HepG2 (cell line): Measurements from ENCODE around the gene HSPA1B. TPM values are rescaled to one million over a fixed set of nuclear protein-coding genes. Genes with fewer than 3 reads are reported as not detected.

ENCODE experiments used
- GFI1 ChIP-seq: sonication (generic); formaldehyde crosslinking; IDR thresholded peaks from 2 replicates; pipeline ENCODE4 v1.5.0; 2020; ENCODE audit warnings: missing genetic modification reagents, mild to moderate bottlenecking, borderline replicate concordance
- KDM5B ChIP-seq: sonication (generic); formaldehyde crosslinking; IDR thresholded peaks from 2 replicates; pipeline ENCODE4 v1.4.0; 2020; ENCODE audit warnings: missing genetic modification reagents, mild to moderate bottlenecking, borderline replicate concordance
- MBNL3 ChIP-seq: fragments of 250-450 bp; sonication (Bioruptor Pico); conservative IDR thresholded peaks from 2 replicates; pipeline ENCODE4 v1.8.0; 2022; ENCODE audit warnings: mild to moderate bottlenecking, inconsistent platforms
- NR3C1 ChIP-seq: sonication (generic); formaldehyde crosslinking; IDR thresholded peaks from 2 replicates; pipeline ENCODE4 v1.4.0; 2020; ENCODE audit warnings: missing genetic modification reagents
- POLR2AphosphoS2 ChIP-seq: IDR thresholded peaks from 2 replicates; pipeline ENCODE4 v1.6.1; 2011; ENCODE audit warnings: low read depth, low read length, improper control_type of control experiment
- PTBP1 ChIP-seq: fragments of 200-400 bp; formaldehyde crosslinking; IDR thresholded peaks from 2 replicates; pipeline ENCODE4 v1.6.1; 2018; ENCODE audit warnings: low read length, low read depth; ENCODE audit not compliant: poor library complexity, severe bottlenecking
- RBM39 ChIP-seq: fragments of 200-400 bp; formaldehyde crosslinking; IDR thresholded peaks from one replicate; pipeline ENCODE4 v1.6.1; 2018; ENCODE audit warnings: antibody characterized with exemption, mild to moderate bottlenecking, low read depth, low read length; ENCODE audit not compliant: poor library complexity, severe bottlenecking
- SP2 ChIP-seq: sonication (generic); formaldehyde crosslinking; IDR thresholded peaks from 2 replicates; pipeline ENCODE4 v1.5.1; 2020; ENCODE audit warnings: mild to moderate bottlenecking, missing genetic modification reagents
- TBX2 ChIP-seq: sonication (generic); formaldehyde crosslinking; IDR thresholded peaks from 2 replicates; pipeline ENCODE4 v1.5.0; 2020; ENCODE audit warnings: missing genetic modification reagents, mild to moderate bottlenecking, borderline replicate concordance
- XRCC5 ChIP-seq: fragments of 200-400 bp; formaldehyde crosslinking; optimal IDR thresholded peaks from 2 replicates; pipeline ENCODE3; 2017; ENCODE audit warnings: mild to moderate bottlenecking, low read length
- ZHX1 ChIP-seq: sonication (generic); formaldehyde crosslinking; IDR thresholded peaks from 2 replicates; pipeline ENCODE4 v1.8.1; 2022; ENCODE audit warnings: low read depth, mild to moderate bottlenecking, missing genetic modification reagents
- ZNF597 ChIP-seq: sonication (generic); formaldehyde crosslinking; IDR thresholded peaks from 2 replicates; pipeline ENCODE4 v1.5.0; 2020; ENCODE audit warnings: missing genetic modification reagents
- ZNF678 ChIP-seq: sonication (generic); formaldehyde crosslinking; IDR thresholded peaks from 2 replicates; pipeline ENCODE4 v1.4.0; 2020; ENCODE audit warnings: mild to moderate bottlenecking, missing genetic modification reagents
- polyA plus RNA-seq, 8 experiments: library from polyadenylated mRNA; depleted of rRNA in 3 of 8; stranded (reverse) in 7 of 8; unstranded in 1 of 8; fragments of >200 nt; fragmentation: Illumina TruSeq in 4 of 8; extraction: Trizol in 4 of 8; gene quantifications; 2 replicates each; pipeline versions ENCODE4 v1.2.1 to v1.2.3, GENCODE V29; 2011 to 2016; ENCODE audit warnings: low read depth in 4 of 8, missing spikeins in 1 of 8, mixed read lengths in 1 of 8; ENCODE audit not compliant: insufficient read depth in 1 of 8
- total RNA-seq, 5 experiments: library from RNA; depleted of rRNA; stranded (reverse); fragments of >200 nt; fragmentation: Illumina TruSeq; extraction: Trizol; gene quantifications; 2 replicates each; pipeline ENCODE4 v1.2.3, GENCODE V29; 2016; ENCODE audit warnings: low read depth in 1 of 5
- TF ChIP-seq, protein P1 (sequence below): sonication (generic); formaldehyde crosslinking; IDR thresholded peaks from 2 replicates; pipeline ENCODE4 v1.5.1; 2020; ENCODE audit warnings: mild to moderate bottlenecking, missing genetic modification reagents, moderate library complexity
- TF ChIP-seq, protein P2 (sequence below): sonication (generic); formaldehyde crosslinking; IDR thresholded peaks from 2 replicates; pipeline ENCODE4 v1.4.0; 2020; ENCODE audit warnings: missing genetic modification reagents
- TF ChIP-seq, protein P3 (sequence below): sonication (generic); formaldehyde crosslinking; IDR thresholded peaks from 2 replicates; pipeline ENCODE4 v1.4.0; 2020; ENCODE audit warnings: mild to moderate bottlenecking, missing genetic modification reagents, borderline replicate concordance

The HSPA1B gene
- total and polyA plus RNA-seq, 2 of the 13 experiments (the other 11 are each of a cell fraction or from before 2014, with no cell fraction given): 26.0 to 186 TPM

DNA sequence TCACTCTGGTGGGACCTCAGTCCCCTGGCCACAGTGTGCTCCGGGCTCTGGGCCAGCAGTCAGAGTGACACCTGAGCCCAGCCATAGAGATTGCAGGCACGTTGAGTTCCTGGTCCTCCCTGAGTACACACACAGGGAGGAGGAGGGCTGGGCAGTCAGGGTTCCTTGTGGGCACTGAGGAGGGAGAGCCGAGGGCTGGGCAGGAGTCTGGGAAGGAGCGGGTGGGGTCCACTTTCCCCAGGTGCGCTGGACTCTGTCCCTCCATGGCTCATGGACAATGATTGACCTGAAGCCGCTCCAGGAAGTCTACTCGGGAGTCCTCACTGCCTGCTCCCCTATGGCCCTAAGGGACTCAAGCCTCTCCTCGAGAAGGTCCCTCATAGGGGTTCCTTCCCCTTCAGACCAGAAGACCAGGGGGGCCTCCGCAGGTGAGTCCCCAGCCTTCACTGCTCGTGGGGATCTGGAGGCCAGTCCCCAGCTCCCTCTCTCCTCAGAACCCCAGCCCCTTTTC, 50.2 kb downstream of the HSPA1B start (continued):
- TF ChIP-seq, protein P1, sequence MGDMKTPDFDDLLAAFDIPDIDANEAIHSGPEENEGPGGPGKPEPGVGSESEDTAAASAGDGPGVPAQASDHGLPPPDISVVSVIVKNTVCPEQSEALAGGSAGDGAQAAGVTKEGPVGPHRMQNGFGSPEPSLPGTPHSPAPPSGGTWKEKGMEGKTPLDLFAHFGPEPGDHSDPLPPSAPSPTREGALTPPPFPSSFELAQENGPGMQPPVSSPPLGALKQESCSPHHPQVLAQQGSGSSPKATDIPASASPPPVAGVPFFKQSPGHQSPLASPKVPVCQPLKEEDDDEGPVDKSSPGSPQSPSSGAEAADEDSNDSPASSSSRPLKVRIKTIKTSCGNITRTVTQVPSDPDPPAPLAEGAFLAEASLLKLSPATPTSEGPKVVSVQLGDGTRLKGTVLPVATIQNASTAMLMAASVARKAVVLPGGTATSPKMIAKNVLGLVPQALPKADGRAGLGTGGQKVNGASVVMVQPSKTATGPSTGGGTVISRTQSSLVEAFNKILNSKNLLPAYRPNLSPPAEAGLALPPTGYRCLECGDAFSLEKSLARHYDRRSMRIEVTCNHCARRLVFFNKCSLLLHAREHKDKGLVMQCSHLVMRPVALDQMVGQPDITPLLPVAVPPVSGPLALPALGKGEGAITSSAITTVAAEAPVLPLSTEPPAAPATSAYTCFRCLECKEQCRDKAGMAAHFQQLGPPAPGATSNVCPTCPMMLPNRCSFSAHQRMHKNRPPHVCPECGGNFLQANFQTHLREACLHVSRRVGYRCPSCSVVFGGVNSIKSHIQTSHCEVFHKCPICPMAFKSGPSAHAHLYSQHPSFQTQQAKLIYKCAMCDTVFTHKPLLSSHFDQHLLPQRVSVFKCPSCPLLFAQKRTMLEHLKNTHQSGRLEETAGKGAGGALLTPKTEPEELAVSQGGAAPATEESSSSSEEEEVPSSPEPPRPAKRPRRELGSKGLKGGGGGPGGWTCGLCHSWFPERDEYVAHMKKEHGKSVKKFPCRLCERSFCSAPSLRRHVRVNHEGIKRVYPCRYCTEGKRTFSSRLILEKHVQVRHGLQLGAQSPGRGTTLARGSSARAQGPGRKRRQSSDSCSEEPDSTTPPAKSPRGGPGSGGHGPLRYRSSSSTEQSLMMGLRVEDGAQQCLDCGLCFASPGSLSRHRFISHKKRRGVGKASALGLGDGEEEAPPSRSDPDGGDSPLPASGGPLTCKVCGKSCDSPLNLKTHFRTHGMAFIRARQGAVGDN (CRISPR knock-in tag): peak; percentile 77
- TF ChIP-seq KDM5B (no peak), MBNL3 (CRISPR knock-in tag) (no peak), POLR2AphosphoS2 (no peak), ZHX1 (CRISPR knock-in tag) (no peak), XRCC5 (peak; percentile 66), SP2 (CRISPR knock-in tag) (peak; percentile 80), ZNF597 (CRISPR knock-in tag) (no peak), RBM39 (no peak), GFI1 (CRISPR knock-in tag) (no peak), TBX2 (CRISPR knock-in tag) (peak; percentile 69; the same call in 1 of the 2 replicates), ZNF678 (CRISPR knock-in tag) (no peak), PTBP1 (no peak), NR3C1 (no peak)
- TF ChIP-seq, protein P2, sequence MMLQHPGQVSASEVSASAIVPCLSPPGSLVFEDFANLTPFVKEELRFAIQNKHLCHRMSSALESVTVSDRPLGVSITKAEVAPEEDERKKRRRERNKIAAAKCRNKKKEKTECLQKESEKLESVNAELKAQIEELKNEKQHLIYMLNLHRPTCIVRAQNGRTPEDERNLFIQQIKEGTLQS (CRISPR knock-in tag): no peak
- TF ChIP-seq, protein P3, sequence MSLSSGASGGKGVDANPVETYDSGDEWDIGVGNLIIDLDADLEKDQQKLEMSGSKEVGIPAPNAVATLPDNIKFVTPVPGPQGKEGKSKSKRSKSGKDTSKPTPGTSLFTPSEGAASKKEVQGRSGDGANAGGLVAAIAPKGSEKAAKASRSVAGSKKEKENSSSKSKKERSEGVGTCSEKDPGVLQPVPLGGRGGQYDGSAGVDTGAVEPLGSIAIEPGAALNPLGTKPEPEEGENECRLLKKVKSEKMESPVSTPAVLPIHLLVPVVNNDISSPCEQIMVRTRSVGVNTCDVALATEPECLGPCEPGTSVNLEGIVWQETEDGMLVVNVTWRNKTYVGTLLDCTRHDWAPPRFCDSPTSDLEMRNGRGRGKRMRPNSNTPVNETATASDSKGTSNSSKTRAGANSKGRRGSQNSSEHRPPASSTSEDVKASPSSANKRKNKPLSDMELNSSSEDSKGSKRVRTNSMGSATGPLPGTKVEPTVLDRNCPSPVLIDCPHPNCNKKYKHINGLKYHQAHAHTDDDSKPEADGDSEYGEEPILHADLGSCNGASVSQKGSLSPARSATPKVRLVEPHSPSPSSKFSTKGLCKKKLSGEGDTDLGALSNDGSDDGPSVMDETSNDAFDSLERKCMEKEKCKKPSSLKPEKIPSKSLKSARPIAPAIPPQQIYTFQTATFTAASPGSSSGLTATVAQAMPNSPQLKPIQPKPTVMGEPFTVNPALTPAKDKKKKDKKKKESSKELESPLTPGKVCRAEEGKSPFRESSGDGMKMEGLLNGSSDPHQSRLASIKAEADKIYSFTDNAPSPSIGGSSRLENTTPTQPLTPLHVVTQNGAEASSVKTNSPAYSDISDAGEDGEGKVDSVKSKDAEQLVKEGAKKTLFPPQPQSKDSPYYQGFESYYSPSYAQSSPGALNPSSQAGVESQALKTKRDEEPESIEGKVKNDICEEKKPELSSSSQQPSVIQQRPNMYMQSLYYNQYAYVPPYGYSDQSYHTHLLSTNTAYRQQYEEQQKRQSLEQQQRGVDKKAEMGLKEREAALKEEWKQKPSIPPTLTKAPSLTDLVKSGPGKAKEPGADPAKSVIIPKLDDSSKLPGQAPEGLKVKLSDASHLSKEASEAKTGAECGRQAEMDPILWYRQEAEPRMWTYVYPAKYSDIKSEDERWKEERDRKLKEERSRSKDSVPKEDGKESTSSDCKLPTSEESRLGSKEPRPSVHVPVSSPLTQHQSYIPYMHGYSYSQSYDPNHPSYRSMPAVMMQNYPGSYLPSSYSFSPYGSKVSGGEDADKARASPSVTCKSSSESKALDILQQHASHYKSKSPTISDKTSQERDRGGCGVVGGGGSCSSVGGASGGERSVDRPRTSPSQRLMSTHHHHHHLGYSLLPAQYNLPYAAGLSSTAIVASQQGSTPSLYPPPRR (CRISPR knock-in tag): peak; percentile 63; the same call in 1 of the 2 replicates
